HG02678 (cell line): ENCODE results near the gene PPP1R15A.
"Not testable (repeated sequence)": the region's sequence is repeated elsewhere in the genome, so short reads cannot be mapped to it uniquely, and the experiment has no call there.

Experiments
- ATAC-seq: cut with Tn5 transposase; IDR thresholded peaks from one replicate; pipeline ENCODE4 v1.9.1; 2021; ENCODE audit warnings: mild to moderate bottlenecking, moderate library complexity; ENCODE audit not compliant: unreplicated experiment

Gene PPP1R15A

GRCh38 chr19:48872182-48872883, at the start of gene PPP1R15A:
TSS of gene PPP1R15A (plus strand) at chr19:48872421. CDS start at chr19:48873234, 813 bp downstream.
- peak; percentile 55 for ATAC-seq

GRCh38 chr19:48822514-48822913, 49.7 kb upstream of the PPP1R15A start:
- no peak for ATAC-seq

DNA sequence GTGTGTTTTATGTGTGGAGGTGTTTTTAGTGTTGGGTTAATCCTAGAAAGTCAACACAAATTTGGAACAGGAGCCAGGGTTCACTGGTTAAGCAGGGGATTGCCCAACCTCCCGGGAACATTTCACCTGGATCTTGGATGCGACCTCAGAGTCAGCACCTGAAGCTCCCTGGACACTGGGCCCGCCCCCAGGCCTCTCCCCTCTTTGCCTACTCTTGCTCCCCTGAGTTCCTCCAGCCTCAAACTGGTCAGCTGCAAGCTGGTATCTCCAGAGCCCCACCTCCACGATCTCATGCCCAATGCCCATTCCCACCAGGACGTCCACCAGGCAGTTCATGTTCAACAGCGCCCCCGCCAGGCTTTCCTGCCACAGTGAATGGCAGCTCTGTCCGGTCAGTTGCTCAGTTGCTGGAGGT, 45.6 kb upstream of the PPP1R15A start:
- ATAC-seq, result no peak

DNA sequence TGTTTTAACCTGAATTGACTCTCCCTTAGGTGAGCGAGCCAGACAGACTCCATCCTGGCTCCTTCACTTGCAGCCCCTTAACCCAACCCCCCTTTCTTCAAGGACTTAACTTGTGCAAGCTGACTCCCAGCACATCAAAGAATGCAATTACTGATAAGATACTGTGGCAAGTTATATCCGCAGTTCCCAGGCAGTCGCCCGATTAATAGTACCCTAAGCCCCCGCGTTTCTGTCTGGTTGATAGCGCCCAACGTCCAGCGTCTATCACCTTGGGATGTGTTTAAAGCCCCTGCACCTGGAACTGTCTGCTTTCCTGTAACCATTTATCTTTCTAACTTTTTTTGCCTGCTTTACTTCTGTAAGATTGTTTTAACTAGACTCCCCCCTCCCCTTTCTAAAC, 42.1 kb upstream of the PPP1R15A start:
- no peak for ATAC-seq

DNA sequence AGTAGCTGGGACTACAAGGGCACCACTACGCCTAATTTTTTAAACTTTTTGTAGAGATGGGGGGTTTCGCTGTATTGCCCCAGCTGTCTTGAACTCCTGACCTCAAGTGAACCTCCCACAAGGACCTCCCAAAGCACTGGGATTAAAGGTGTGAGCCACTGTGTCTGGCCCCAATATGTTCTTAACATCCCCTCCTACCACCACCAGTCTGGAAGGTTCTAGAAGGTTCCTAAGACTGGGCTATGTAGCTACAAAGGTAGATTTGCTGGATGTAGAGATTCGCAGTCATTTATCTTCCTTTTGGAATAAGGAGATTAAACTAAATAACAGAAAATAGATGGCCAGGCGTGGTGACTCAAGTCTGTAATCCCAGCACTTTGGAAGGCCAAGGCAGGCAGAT, 41.3 kb upstream of the PPP1R15A start:
- ATAC-seq, result no peak

GRCh38 chr19:48833049-48833448, 39.2 kb upstream of the PPP1R15A start:
- no peak for ATAC-seq

DNA sequence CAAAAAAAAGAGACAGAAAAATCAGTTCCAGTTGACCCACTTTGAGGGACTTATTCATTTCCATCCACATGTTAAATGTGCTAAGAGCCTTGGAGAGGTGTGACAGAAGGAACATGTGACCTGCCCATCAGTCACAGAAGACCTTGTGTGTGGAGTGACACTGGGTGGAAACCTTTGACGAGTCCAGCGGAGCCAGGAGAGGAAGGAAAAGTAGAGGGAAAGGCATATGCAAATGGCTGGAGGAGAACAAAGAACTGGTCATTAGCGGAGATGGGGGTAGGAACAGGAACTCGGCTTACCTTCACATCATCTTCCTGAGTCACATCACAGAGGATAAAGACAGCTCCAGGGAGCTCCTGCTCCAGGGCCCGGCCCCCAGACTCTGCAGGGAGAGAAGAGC, 38.2 kb upstream of the PPP1R15A start:
- no peak for ATAC-seq

DNA sequence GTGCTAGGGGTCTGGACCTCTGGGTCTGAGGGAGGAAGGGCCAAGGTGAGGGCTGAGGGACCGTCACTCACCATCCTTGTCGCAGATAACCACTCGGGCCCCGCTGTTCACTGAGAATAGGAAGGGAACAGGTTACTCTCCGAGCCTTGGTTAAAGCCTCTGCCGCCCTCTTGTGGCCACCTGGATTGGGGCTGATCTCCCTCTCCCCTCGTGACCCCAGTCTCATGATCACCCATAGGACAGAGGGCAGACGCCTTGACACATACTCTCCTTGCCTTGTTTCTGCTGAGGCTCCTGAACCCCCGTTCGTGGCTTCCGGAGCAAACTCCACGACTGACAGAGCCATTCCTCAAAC, 36.5 kb upstream of the PPP1R15A start:
- peak; percentile 69 for ATAC-seq

- ATAC-seq, result no peak
These were observed 35.9 kb upstream of the PPP1R15A start, which contains the start of gene HSD17B14 for GRCh38 chr19:48836089-48837017. TSS of gene HSD17B14 (minus strand) at chr19:48836491. CDS start at chr19:48836411, 80 bp downstream.

- no peak for ATAC-seq
These were observed 35.1 kb upstream of the PPP1R15A start for GRCh38 chr19:48837051-48837524.

DNA sequence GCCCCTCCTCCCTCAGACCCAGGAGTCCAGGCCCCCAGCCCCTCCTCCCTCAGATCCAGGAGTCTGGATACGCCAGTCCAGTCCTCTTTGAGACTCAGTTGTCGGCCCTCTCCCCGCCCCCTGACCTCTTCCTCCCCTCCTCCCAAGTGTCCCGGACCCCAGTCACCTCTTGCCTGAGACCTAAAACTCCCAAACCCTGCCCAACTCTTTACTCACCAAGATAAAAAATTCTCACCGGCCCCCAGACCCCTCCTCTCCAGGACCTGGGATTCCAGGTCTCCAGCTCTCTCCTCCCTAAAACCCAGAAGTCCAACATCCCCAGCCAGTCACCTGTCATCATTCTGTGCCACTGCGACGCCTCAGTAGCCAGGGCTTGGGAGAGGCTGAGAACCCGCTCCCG, 34.5 kb upstream of the PPP1R15A start:
- ATAC-seq, result no peak

DNA sequence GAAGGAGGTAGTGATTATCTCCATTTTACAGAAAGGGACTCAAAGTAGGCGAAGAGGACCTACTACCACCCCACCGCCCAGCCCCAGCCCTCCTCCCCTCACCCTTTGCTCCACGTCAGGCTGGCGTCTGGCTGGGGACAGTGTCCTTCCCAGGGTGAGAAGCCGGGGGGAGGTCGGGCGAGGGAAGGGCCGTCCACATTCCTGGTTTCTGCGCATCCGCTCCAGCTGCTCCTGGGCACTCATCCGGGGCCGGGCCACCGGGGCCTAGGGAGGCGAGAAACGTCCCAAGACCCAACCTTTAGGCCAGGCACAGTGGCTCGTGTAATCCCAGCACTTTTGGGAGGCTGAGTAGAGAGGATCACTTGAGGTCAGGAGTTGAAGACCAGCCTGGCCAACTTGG, 31.2 kb upstream of the PPP1R15A start:
- no peak for ATAC-seq

GRCh38 chr19:48841571-48841970, 30.6 kb upstream of the PPP1R15A start:
- ATAC-seq, result no peak

DNA sequence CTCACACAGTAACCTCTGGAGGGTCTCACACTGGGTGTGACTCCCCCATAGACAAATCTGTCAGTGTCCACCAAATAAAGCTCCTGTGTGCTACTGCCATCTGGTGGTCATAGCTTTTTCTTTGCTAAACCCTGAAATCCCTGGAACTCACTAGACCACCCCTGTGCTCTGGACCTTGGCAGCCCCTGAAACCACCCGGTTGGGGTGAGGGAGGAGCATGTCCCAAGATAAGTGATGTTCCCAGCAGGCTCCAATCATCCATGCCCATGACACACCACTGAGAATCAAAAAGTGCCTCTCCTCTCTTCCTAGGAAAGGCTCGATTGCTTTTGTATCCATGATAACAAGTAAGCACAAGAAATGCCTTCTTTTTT, 29.4 kb upstream of the PPP1R15A start:
- no peak for ATAC-seq

- ATAC-seq, result no peak
These were observed 27.7 kb upstream of the PPP1R15A start for GRCh38 chr19:48844472-48844871.

- no peak for ATAC-seq
These were observed 26.8 kb upstream of the PPP1R15A start for GRCh38 chr19:48845384-48845783.

DNA sequence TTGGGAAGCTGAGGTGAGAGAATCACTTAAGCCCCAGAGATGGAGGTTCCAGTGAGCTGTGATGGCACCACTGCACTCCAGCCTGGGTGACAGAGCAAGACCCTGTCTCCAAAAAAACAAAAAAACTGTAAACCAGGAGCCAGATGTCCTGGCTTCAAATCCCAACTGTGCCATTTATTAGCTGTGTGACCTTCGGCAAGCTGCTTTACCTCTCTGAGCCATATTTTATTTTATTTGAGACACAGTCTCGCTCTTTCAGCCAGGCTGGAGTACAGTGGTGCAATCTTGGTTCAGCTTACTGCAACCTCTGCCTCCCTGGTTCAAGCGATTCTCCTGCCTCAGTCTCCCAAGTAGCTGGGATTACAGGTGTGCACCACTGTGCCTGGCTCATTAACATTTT, 25.6 kb upstream of the PPP1R15A start:
- not testable (repeated sequence) for ATAC-seq

- no peak for ATAC-seq
These were observed 19.9 kb upstream of the PPP1R15A start for GRCh38 chr19:48852292-48852691.

GRCh38 chr19:48853483-48853882, 18.7 kb upstream of the PPP1R15A start:
- ATAC-seq, result no peak

DNA sequence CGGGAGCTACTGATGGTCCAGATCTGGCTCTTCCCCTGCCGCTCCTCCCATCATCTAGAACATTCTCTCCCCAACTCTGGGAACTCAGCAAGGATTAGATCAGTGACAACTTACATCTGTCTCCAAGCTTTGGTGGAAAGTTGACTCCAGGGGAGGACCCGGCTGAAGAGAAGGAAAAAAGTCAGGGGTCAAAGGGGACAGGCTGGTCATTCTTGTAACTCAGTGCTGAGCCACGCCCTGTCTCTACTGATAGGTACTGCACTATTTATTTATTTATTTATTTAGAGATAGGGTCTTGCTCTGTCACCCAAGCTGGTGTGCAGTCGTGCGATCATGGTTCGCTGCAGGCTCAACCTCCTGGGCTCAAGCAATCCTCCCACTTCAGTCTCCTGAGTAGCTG, 18.1 kb upstream of the PPP1R15A start:
- ATAC-seq, result no peak

DNA sequence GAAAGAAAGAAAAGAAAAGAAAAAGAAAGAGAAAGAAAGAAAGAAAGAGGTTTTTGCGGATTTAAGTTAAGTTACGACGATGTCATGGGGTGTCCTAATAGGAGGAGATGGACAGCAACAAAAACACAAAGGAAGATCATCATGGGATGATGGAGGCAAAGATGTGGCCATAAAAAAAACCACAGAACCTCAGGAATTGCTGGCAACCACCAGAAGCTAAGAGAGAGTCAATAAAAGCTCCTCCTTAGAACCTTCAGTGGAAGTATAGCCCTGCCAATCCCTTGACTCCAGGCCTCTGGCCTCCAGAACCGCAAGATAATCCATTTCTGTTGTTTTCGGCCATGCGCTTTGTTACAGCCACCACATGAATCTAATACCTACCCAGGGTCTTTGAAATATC, 15.3 kb upstream of the PPP1R15A start:
- no peak for ATAC-seq
